Right renal pelvis (tissue), 4 donors: Measurements from ENCODE around the gene MUSK. TPM values are rescaled to one million over a fixed set of nuclear protein-coding genes. Genes with fewer than 3 reads are reported as not detected.

Experiments
- DNase-seq, 4 donors: peaks; one replicate each; pipeline ENCODE4 v3.0.0-alpha.2; 2013; ENCODE audit warnings: low read depth in 4 of 4, low spot score in 3 of 4, missing footprints in 1 of 4
- polyA plus RNA-seq, 4 donors: library from polyadenylated mRNA; unstranded; fragments of 120-200 nt; gene quantifications; one replicate each; pipeline ENCODE4 v1.2.1, GENCODE V29; 2013; ENCODE audit not compliant: insufficient read length in 4 of 4

Gene MUSK
- under 1 TPM in 2 of 4 donors, not detected in 2; 0.05 to 0.08 TPM for polyA plus RNA-seq

GRCh38 chr9:110668570-110669167 lies at the start of gene MUSK:
Gene MUSK, plus strand, starts transcription at chr9:110668791. Its CDS starts 114 bp downstream, at chr9:110668905.
- no peak for DNase-seq

- DNase-seq = no peak
These were observed 48.8 kb upstream of the MUSK start for GRCh38 chr9:110619831-110620230.

- no peak for DNase-seq
These were observed 47.9 kb upstream of the MUSK start for GRCh38 chr9:110620726-110621125.

GRCh38 chr9:110622368-110622767 lies 46.2 kb upstream of the MUSK start:
- no peak for DNase-seq

GRCh38 chr9:110623462-110624025 lies 45.0 kb upstream of the MUSK start:
- peak; percentile 43 to 49 (median 47) for DNase-seq

- no peak for DNase-seq
These were observed 42.3 kb upstream of the MUSK start for GRCh38 chr9:110626101-110626829.

- DNase-seq = no peak
These were observed 33.0 kb upstream of the MUSK start for GRCh38 chr9:110635589-110635988.

- no peak for DNase-seq
These were observed 30.1 kb upstream of the MUSK start for GRCh38 chr9:110638381-110638954.

- DNase-seq = no peak
These were observed 27.9 kb upstream of the MUSK start for GRCh38 chr9:110640736-110641135.

- DNase-seq = no peak
These were observed 27.3 kb upstream of the MUSK start for GRCh38 chr9:110641293-110641692.

- DNase-seq = no peak
These were observed 19.9 kb upstream of the MUSK start for GRCh38 chr9:110648696-110649095.

- no peak for DNase-seq
These were observed 18.3 kb upstream of the MUSK start for GRCh38 chr9:110650261-110650660.

- peak in 1 of 4 donors; percentile 31 for DNase-seq
These were observed 17.6 kb upstream of the MUSK start for GRCh38 chr9:110650991-110651411.

GRCh38 chr9:110655754-110656641 lies 12.6 kb upstream of the MUSK start:
- no peak for DNase-seq

- peak in 3 of 4 donors; percentile 26 to 52 (median 49) for DNase-seq
These were observed 8.6 kb upstream of the MUSK start for GRCh38 chr9:110659891-110660541.

- DNase-seq = no peak
These were observed 842 bp downstream of the MUSK start for GRCh38 chr9:110669433-110669832.

GRCh38 chr9:110671849-110672248 lies 3.3 kb downstream of the MUSK start:
- DNase-seq = no peak

- DNase-seq = no peak
These were observed 4.4 kb downstream of the MUSK start for GRCh38 chr9:110672873-110673510.

GRCh38 chr9:110687497-110687896 lies 18.9 kb downstream of the MUSK start:
- DNase-seq = no peak
